ENCODE measurements around the gene SPRY2.

Gene SPRY2

DNA sequence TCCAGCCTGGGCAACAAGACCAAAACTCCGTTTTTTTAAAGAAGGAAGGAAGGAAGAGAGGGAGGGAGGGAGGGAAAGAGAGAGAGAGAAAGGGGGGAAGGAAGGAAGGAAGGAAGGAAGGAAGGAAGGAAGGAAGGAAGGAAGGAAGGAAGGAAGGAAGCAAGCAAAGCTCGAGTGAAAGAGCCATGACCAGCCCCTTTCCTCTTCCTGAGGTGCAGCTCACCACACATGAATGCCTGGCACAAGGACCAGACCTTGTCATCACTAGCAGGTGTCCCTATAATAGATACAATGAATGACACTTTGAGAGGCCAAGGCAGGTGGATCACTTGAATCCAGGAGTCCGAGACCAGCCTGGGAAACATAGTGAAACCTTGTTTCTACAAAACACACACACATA, 31.0 kb downstream of the SPRY2 start:
- Histone ChIP-seq H3K27ac (no peak overlapping the region), H3K4me3 (ENCODE audit: low read depth in 1 of 2, low read length in 1 of 2) (no peak overlapping the region), H3K36me3 (no peaks in the 10 kb centered on the region), H3K4me1 (ENCODE audit: control insufficient read depth in 1 of 2, insufficient read depth in 1 of 2, low read depth in 1 of 2, low read length in 1 of 2) (no peaks in the 10 kb centered on the region), H3K27me3 (no peaks in the 10 kb centered on the region), H3K9me3 (no peaks in the 10 kb centered on the region)
- TF ChIP-seq, protein P1, sequence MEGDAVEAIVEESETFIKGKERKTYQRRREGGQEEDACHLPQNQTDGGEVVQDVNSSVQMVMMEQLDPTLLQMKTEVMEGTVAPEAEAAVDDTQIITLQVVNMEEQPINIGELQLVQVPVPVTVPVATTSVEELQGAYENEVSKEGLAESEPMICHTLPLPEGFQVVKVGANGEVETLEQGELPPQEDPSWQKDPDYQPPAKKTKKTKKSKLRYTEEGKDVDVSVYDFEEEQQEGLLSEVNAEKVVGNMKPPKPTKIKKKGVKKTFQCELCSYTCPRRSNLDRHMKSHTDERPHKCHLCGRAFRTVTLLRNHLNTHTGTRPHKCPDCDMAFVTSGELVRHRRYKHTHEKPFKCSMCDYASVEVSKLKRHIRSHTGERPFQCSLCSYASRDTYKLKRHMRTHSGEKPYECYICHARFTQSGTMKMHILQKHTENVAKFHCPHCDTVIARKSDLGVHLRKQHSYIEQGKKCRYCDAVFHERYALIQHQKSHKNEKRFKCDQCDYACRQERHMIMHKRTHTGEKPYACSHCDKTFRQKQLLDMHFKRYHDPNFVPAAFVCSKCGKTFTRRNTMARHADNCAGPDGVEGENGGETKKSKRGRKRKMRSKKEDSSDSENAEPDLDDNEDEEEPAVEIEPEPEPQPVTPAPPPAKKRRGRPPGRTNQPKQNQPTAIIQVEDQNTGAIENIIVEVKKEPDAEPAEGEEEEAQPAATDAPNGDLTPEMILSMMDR (IDR thresholded peaks at IDR 0.05), result no peak

DNA sequence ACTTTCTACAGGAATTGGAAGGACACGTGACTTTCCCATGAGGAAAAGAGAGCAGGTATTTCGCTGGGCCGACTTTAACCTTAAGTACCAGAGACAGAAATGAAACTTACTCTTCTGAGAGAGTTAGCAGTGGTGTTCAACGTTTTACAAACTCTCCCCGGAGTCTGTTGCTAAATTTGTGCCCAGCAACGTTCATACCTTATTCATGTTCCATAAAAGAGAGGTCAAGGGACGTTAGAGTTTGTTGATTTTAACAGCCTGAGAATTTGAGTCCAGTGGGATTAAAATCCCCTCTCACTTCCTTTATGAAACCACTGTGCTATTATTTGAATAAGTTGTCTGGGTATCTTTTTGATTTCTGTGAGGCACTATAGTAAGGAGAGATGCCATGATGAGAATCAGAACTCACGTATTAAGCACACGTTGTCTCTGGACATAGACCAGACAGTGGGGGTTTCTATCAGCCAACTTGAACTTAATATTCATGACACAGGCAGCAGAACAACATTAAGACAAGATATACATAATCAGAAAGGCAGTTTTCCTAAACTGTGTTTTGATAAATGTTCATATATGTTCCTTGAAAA, 33.4 kb downstream of the SPRY2 start:
- Histone ChIP-seq H3K27ac (no peak overlapping the region), H3K9me3 (no peaks in the 10 kb centered on the region), H3K4me1 (ENCODE audit: control insufficient read depth in 1 of 2, insufficient read depth in 1 of 2, low read depth in 1 of 2, low read length in 1 of 2) (no peaks in the 10 kb centered on the region), H3K27me3 (no peaks in the 10 kb centered on the region), H3K36me3 (no peaks in the 10 kb centered on the region), H3K4me3 (ENCODE audit: low read depth in 1 of 2, low read length in 1 of 2) (no peak overlapping the region)
- TF ChIP-seq, protein P1 (IDR thresholded peaks at IDR 0.05), result no peak

DNA sequence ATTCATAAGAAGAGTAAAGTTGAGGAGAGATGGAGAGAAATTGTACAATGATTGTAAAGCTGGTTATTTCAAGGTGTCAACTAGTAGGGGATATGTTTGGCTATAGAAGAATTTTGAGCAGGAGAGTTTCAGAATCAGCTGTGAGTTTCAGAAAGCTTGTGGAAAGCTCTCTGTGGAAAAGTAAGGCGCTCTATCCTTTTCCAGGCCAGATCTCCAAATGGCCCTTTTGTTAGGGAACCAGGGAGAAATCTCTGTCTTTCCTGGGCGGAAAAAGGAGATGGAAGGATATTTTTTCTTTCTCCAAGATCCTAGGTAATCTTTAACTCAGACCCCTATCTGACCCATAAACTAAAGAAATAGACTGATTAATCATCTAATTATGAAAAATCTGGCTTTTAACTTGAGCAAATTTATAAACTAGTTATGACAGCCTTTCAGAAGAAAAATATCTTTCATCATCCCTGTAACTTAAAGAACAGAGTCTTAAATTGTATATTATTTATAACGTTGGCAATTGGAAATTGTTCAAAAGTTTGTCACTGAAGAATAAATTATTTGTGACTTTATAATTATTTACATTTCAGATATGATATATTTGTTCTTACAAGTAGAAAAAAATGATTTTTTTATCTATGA, 34.5 kb downstream of the SPRY2 start:
- H3K4me1 ChIP-seq (ENCODE audit: control insufficient read depth in 1 of 2, insufficient read depth in 1 of 2, low read depth in 1 of 2, low read length in 1 of 2), result no peaks in the 10 kb centered on the region
- H3K9me3 ChIP-seq, result no peaks in the 10 kb centered on the region
- H3K4me3 ChIP-seq (ENCODE audit: low read depth in 1 of 2, low read length in 1 of 2), result no peak overlapping the region
- no peak overlapping the region for H3K27ac ChIP-seq
- TF ChIP-seq, protein P1 (IDR thresholded peaks at IDR 0.05), result no peak
- H3K27me3 ChIP-seq, result no peaks in the 10 kb centered on the region
- H3K36me3 ChIP-seq, result no peaks in the 10 kb centered on the region

GRCh38 chr13:80305737-80306136, 35.2 kb downstream of the SPRY2 start:
- Histone ChIP-seq H3K36me3 (no peaks in the 10 kb centered on the region), H3K27ac (no peak overlapping the region), H3K27me3 (no peaks in the 10 kb centered on the region), H3K4me1 (ENCODE audit: control insufficient read depth in 1 of 2, insufficient read depth in 1 of 2, low read depth in 1 of 2, low read length in 1 of 2) (no peaks in the 10 kb centered on the region), H3K4me3 (ENCODE audit: low read depth in 1 of 2, low read length in 1 of 2) (no peak overlapping the region), H3K9me3 (no peaks in the 10 kb centered on the region)
- TF ChIP-seq, protein P1 (IDR thresholded peaks at IDR 0.05), result no peak

- Histone ChIP-seq H3K4me3 (ENCODE audit: low read depth in 1 of 2, low read length in 1 of 2) (no peak overlapping the region), H3K36me3 (no peaks in the 10 kb centered on the region), H3K27me3 (no peaks in the 10 kb centered on the region), H3K27ac (no peak overlapping the region), H3K9me3 (no peaks in the 10 kb centered on the region), H3K4me1 (ENCODE audit: control insufficient read depth in 1 of 2, insufficient read depth in 1 of 2, low read depth in 1 of 2, low read length in 1 of 2) (no peaks in the 10 kb centered on the region)
- TF ChIP-seq, protein P1 (IDR thresholded peaks at IDR 0.05), result no peak
Measured at GRCh38 chr13:80303225-80303811, 37.6 kb downstream of the SPRY2 start.
